Stimulated activated CD8-positive, alpha-beta memory T cell treated with anti-CD3 and anti-CD28 coated beads, Interleukin-2, amount 100 ng/mL, for 1 hour (primary cell): ENCODE measurements around the gene PLXNA1.
A peak's percentile ranks its signal among the peaks of the same experiment; 100 is the strongest.

ENCODE experiments used
- DNase-seq, 2 donors: peaks; one replicate each; pipeline ENCODE4 v3.0.0-alpha.2; 2020; ENCODE audit warnings: low read depth in 2 of 2

PLXNA1 gene

DNA sequence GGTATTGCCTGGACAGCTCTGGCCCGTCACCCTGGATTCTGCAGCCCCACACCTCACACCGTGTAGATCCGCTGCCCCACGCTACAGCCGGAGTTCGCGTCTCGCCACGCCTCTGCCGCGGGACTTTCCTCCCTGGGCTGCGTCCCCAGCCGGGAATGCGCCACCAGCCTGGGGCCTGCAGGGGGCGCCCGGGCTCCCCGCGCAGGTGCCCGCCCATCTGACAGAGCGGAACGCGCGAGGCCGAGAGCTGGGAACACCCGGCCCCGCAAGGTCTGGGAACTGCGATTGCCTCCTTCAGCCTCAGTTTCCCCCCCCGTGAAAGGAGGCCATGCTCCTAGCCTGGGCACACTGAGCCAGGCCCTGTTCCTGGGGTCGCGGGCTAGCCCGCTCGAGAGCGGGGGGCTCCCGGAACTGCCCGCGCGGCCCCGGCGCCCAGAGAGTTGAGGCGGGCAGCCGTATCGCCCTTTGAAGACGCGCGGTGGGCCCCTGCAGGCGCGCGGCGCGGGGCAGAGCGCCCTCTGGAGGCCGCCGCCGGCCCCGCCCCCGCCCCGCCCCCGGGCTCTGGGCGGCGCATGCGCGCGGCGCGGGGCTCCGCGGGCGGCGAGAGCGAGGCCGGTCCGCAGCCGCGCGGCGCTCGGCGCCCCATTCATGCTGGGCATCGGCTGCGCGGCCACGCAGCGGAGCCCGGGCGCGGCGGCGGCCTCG, at the start of gene PLXNA1:
Gene PLXNA1, plus strand, starts transcription at position 645 of the 705 bp plus-strand sequence. CDS start 5,479 bp downstream, outside the sequence.
- peak; percentile 75 to 79 for DNase-seq

DNA sequence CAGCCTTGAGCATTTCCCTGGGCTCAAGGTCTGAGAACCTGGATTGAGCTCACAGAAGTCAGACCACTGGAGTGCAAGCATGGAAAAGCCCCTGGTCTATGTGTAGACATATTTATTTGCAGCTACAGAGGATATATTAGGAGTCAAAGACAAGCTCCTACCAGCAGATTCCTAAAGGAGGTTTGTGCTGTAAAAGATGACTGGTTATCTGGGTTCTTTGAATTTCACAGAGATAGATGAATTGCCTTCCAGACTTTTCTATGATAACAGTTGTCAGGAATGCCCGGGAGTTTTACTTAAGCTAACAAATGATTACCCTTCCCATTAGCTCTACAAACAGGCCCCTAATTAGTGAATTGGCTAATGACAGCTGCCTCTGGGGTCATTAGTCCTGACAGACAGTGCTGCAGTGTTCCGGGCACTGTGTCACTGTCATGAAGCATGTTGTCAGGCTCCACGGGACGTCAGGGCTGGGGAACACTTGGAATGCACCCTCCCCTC, 48.8 kb upstream of the PLXNA1 start:
- no peak for DNase-seq

DNA sequence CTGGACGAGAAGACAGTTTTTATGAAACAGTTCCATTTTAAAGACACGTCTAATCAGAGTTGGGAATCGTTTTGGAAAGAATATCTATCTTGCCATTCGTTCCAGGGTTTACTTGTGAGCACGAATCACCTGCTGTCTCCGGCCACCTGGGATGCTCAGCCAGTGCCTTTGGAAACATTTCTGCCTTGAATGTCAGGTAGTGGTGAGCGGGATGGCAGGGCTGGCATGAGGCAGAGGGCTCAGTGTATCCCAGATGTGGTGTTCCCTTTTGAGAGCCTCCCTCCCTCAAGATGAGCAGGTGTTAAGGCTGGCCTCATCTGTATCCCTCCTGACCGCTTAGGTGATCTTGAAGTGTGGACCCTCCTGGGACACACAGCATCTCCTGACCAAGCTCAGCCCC, 47.9 kb upstream of the PLXNA1 start:
- no peak for DNase-seq

DNA sequence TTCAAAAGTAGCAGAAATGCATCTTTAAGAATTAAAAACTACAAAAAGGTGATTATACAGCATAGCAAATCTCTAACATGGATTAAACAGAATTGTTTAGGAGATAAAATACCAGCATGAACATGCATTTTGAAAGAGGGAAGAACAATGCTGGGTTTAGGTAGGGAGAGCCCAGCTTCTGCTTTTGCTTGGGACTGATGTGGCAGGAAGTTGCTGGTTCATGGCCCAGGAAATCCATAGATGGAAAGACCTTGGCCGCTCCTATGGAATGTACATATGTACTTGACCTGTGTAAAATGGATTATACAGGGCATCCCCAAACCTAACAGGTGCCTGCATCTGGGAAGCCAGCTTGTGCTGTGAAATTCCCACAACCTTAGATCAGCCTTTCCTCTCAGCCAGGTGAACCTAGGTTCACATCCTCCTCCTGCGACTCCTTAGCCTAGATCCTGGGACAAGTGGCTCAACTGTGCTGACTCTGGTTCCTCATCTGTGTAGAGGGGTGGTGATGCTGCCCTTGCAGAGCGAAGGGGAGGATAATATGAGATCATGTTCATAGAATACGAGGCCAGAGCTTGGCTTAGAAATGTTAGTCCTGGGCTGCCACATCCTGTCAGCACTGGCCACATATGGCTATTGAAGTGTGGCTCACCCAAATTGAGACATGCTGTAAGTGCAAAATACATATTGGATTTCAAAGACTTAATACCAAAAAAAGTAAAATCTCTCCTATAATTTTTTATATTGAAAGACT, 47.0 kb upstream of the PLXNA1 start:
- DNase-seq: no peak

DNA sequence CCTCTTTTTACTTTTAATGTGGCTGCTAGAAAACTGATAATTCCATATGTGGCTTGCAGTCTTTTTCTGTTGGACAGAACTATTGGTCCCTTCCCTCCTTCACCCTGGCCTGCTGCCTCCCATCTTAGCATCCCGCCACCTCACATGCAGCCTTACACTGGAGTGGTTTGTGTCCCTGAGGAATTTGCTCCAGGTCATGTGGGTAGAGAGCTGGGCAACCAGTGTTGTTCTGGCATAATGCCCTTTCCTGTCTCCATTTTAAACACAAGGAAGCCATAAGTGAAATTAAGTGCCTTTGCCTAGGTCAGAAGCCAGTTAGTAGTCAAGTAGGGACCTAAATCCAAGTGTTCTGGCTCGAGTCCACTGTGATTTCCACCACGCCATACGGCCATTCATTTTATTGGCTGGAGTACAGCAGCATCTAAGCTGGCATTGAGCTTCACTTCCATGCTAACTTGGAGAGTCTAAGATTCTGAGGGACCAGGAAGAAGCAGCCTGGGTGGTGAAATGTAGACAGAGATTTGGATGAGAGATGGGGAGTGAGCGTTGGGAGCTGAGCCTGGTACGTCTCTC, 46.0 kb upstream of the PLXNA1 start:
- DNase-seq: no peak

DNA sequence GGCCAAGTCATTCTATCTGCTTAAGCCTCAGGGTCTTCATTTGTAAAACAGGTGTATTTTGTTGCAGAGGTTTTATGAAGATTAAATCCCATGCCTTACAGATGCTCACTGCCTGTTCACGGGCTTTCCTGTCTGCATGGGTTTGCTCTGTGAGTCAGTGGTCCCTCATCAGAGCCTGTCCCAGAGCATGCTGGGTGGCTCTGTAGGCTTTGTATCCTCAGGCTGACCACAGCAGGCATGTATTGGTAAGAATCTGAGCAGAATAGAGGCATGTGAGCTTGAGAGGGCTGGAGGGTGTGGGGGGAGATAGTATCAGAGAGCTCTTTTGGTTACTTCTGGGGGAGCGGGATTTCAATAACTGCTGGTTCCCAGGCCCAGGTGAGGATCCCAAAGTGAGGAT, 45.4 kb upstream of the PLXNA1 start:
- DNase-seq: no peak

DNA sequence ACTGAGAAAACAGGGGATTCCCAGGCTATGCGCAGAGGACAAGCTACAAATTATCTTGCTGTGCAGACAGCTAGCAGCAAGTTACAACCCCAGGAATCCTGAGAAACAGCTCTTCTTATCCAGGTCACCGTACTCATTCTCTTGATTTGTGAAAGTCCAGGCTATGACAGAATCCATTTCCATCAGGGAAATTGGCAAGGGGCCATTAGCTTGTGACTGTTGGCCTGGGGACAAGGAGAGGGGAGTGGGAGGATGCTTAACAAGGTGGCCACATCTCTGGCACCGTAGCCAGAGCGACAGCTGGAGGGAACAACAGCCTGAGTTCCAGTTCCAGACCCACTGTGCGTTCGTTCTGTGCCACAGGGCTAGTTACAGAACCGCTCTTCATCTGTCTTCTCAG, 44.9 kb upstream of the PLXNA1 start:
- no peak for DNase-seq

DNA sequence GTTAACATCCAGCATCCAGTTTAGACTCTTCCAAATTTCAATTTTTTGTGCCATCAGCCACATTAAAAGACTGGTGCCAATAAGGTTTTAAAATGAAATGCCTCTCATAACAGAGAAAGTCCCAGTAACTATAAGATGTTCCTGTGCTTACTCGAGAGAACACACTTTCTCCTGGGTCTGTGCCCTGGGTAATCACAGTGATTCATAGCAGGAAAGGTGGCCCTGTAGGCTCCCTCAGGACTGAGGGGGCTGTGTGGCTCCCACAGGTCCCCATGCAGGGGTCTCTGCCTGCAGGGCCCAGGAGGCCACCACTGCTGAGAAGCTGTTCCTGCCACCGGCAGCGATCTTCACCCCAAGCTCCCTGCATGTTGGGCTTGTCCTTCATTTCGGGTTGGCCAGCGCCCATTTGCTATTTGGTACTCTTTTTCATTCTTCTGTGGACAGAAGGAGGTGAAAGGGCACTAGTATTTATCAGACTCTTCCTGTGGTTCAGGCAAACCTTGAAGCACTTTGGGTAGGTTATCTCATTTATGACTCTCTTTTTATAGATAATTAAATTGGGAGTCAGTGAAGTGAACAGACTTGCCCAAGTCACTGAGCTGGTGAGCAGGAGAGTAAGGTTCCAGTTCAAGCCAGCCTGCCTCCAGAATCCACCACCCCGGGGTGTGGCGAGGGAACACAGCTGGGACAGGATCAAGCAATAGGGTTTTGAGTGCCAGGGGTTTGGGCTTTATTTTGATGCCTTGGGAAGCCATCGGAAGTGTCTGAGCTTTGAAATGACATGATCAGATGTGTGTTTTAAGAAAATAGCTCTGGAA, 44.2 kb upstream of the PLXNA1 start:
- no peak for DNase-seq

DNA sequence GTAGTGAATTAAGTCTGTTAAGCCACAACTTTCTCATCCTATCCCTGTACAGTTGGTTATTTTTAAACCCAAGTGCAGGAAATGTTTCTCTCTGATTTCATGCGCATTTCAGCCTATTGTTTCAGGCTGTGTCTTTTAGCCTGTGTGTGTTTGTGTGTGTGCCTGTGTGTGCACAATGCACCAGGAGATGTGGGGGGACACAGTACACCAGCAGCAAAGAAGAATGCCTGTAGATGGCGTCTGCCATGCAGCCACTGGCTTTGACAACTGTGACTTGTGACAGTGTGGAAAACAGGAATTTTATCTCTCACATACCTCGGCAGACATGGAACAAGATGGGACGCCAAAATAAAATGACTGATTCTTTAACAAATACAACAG, 43.6 kb upstream of the PLXNA1 start:
- DNase-seq: no peak

DNA sequence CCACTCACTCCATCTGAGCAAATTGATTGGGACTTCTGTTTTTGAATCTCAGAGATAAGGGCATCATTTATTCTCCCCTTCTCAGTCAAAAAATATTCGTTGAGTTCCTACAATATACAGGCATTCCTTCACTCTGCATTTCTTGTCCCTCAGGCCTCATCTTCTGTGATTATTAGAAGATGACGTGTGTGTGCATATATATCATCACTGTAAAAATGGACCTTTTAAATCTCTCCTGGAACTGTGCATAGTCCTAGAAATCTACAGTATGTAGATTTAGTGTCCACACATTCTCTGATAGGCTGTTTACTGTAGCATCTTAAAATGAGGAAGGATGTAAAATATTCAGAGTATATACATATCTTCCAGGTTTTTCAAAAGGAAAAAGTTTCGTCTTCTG, 43.2 kb upstream of the PLXNA1 start:
- DNase-seq: no peak

DNA sequence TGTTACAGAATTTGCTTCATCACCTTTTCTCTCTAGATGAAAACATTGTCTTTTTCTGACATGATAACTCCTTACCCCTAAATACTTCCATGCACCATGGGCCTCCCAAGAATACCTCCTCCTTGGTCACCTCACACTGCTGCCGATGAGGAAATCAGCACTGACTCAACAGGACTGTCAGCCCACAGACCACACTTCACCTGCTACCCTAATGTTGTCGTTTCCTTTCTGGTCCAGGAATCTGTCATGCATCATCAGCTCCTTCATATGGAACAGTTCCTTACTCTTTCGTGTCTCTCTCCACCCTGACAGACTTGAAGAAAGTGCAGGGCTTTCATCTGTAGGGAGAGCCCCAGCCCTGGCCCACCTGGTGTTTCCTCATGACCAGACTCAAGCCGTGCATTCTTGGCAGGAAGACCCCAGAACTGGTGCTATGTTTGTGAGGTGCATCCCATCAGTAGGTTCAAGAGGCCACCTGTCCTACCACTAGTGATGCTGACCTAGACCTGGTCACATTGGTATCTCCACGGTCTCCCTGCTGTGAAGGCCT, 41.1 kb upstream of the PLXNA1 start:
- no peak for DNase-seq

DNA sequence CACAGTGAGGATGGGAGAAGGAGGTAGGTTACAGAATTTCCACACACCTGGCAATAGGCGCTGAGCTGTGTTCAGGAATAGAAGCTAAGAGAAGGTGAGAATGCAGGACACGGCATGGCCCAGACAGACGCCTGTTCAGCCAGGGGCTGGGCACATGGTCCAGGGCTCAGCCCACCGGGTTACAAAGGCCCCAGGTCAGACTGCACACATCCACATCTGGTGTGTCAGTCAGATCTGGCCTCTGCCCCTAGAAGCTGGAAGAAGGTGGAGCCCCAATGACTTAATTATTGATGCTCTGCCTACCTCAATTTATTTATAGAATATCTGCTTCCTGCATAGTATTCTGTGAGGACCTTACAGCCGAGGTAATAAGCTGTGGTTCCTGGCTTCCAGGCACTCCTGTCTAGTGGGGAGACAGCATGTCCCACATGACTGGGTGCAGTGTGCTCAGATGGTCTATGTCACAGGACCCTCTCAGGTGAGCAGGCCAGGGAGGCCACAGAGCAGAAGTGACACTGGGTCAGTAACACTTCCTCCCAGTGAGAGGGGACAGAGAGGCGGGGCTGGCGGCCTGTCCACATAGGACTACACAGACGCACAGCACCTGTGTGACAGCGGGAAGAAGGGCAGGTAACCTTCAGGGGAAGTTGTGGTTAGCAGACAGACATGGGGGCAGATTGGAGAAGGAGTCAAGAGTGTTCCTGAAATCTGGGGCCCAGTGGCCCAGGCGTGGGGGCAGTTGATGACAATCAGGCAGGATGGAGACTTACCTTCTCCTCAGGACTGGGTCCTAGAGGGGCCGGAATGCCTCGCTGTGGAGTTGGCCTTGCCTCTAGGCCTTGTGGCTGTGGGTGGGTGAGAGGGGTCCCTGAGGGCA, 38.6 kb upstream of the PLXNA1 start:
- DNase-seq: no peak

DNA sequence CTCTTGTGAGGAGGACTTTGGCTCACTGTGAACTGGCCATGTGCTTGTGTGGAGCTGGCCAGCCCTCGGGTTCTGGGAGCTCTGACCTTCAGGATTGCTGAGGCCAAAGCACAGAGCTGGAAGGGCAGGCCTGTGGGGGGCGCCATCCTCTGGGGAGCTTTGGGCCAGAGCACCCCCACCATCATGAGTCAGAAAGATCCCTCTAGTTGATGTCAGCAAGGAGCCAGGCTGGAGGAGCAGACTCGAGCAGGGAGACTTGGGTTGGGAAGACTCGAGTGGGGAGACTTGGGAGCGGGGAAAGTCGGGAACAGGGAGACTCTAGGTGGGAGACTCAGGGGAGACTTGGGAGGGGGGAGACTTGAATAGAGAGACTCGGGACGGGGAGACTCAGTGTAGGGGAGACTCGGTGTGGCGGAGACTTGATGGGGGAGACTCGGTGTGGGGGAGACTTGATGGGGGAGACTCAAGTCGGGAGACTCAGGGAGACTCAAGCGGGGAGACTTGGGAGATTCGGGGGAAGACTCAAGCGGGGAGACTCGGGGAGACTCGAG, 37.7 kb upstream of the PLXNA1 start:
- DNase-seq: no peak

DNA sequence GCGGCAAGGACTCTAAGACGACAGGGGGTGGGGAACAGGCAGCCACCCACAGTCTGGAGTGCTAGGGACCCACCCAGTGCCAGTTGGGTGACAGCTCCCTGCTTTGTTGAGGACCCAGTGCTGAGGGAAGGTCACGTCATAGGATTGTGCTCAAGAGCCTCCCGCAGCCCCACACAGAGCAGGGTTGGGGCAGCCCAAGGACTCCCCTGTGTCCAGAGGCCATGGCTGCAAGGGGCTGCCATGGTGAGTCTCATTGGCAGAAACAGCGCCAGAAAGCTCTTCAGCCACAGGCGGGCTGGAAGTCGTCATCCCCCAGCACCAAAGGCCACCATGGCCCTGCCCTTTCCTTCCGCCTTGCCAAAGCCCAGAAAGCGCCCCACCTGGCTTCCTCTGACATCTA, 37.0 kb upstream of the PLXNA1 start:
- DNase-seq: no peak

DNA sequence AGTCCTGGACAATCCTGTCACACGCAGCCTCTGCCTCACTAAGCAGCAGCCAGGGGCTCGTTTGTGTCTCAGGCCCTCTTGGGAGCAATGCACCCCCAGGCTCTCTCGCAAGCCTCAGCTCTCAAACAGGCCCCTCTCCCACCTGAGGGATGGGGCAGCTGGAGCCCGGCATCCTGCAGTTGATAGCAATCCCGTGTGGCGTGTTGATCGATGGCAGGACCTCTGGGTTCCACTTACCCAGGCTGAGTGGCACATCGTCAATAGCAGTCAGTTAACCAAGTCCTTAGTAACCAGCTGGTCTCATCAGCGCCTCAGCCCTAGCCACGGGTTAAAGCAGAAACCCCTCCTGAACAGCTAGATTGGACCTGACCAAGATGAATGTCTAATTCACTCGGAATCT, 36.5 kb upstream of the PLXNA1 start:
- no peak for DNase-seq

DNA sequence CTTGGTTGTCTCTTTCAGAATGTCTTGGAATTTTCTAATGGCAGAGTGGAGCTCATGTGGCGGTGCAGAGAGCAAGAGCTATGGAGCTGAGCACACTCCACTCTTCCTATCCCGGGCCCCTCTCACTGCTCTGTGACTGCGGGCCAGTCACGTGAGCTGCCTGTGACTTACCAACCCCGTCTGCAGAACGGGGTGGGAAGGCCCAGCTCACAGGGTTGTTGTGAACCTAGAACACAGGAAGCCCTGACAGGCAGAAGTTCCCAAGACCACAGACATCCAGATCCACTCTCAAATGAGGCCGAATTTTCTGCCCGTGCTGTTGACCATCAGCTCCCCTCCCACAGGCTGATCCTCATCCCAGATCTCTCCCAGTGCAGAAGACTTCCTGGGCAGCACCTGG, 35.5 kb upstream of the PLXNA1 start:
- no peak for DNase-seq

DNA sequence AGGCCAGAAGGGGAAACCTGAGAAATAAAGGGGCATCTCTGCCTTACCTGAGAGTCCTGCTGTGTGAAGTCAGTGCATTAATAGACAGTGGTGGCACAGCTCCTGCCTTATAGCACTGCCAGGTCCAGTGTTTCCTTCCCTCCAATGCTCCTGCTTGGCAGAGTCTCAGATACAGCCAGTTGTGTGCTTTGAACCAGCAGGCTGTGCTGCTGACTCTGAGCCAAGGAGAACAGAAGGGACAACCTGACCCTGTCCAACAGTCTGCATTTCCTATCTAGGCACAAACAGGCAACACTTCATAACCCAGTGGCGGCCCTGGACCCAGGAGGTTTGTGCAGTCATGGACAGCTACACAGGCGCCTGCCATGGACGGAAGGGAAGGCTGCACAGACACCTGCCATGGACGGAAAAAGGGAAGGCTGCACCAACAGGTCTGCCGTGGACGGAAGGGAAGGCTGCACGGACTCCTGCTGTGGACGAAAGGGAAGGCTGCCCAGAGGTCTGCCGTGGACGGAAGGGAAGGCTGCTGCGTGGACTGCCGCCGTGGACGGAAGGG, 33.9 kb upstream of the PLXNA1 start:
- DNase-seq: no peak

DNA sequence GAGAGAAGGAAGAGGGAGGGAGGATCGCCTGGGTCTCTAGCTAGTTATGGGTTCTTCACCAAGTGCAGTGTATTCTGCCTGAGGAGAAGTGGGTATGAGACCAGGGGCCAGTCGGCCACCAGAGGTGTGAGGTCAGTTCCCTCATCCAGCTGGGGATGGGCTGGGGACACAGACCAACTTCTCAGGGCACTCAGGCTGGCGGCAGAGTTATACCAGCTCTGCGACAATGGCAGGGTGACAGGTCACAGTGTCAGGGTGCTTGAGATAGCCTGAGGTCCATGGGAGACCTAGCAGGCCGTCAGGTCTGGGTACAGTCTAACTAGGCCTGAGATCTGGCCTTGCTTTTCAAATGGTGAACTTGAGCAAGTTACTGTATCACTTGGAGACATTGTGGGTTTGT, 31.4 kb upstream of the PLXNA1 start:
- DNase-seq: no peak

DNA sequence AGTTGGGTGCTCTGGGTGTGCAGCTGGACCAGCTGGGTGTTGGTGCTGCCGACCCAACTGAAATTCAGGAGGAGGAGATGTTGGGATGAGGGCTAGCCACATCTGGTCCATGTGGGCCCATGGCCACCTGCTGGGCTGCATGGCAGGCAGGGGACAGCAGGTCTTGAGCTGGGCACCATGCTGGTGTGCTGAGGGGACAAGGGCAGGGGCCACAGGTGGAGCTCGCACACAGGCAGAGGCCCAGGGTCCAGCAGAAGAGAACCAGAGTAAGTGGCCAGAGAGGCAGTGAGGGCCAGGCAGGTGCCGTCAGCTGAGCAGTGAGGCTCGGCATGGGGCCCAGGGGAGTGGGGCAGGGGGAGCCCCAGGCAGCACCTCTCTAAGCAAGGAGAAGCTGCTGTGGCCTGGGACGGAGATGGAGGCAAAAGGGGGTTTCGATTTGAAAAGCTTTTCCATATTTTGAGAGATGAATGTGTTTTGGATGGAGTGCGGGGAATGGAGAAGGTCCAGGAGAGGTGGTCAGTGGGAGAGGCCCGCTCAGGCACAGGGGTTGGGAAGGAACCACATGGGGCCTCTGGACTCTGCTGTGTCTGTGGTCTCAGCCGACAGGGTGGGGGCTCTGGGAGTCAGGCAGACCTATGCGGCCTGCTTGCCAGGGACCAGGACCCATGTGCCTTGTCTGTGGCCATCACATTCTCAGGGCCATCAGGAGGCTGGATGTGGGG, 30.5 kb upstream of the PLXNA1 start:
- DNase-seq: no peak
